ENCODE measurements around the gene IFNL4. TPM values are rescaled to one million over a fixed set of nuclear protein-coding genes. Genes with fewer than 3 reads are reported as not detected.
"Not testable (repeated sequence)": the region's sequence is repeated elsewhere in the genome, so short reads cannot be mapped to it uniquely, and the experiment has no call there.

Gene IFNL4
- not detected for total RNA-seq
- polyA plus RNA-seq, result under 1 TPM in 2 of 3 donors, not detected in 1; 0.11 to 0.17 TPM
- 0 to 0.17 (median 0) reads per million in 6 experiments for total RNA-seq

DNA sequence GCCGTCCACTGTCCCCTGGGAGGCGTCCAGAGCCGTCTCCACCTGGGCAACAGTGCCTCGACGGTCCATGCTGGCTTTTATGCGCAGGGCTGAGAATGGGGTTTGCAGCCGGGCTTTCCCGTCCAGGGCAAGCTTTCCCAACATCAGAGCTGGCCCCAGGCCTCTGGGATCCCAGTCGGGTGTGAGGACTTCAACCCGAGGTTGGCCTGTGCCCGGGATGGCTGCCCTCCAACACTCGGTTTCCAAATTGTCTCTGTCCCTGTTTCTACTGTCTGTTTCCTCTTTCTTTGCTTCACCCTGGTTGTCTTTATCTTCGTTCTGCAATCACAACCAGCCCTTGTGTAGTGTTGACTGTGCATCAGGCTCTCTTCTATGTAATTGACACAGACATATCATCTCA is at the start of gene IFNL4:
IFNL4 (minus strand) TSS at position 51 of the 400 bp plus-strand sequence.
- H3K4me3 Mint-ChIP-seq, result peak within 1 kb of the TSS in 7 of 10 donors; percentile 7 to 41 (median 26)
- peaks cover 2 to 14% (median 4%) of the 10 kb centered on the region in 5 donors for H3K27me3 Mint-ChIP-seq
- POLR2A ChIA-PET, result no interaction called here
- DNase-seq, result no peak
- H3K4me1 Mint-ChIP-seq, result peaks cover 3 to 14% (median 5%) of the 10 kb centered on the region in 4 donors
- H3K27ac Mint-ChIP-seq, result no peak within 1 kb of the TSS
- no peak for ATAC-seq
- no peaks in the 10 kb centered on the region for H3K9me3 Mint-ChIP-seq
- no peaks in the 10 kb centered on the region for H3K36me3 Mint-ChIP-seq

DNA sequence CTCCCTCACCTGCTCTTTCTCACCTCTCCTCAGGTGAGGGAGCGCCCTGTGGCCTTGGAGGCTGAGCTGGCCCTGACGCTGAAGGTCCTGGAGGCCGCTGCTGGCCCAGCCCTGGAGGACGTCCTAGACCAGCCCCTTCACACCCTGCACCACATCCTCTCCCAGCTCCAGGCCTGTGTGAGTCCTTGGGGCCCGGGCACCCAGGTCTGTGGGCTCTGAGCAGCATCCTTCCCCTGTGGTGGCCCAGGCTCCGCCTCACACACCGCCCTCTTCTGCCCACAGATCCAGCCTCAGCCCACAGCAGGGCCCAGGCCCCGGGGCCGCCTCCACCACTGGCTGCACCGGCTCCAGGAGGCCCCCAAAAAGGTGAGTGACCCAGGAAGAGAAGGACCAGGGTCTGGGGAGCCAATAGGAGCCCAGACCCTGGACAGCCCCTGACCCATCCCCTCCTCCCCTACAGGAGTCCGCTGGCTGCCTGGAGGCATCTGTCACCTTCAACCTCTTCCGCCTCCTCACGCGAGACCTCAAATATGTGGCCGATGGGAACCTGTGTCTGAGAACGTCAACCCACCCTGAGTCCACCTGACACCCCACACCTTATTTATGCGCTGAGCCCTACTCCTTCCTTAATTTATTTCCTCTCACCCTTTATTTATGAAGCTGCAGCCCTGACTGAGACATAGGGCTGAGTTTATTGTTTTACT is 49.4 kb upstream of the IFNL4 start:
- Mint-ChIP-seq H3K4me3 (peak overlapping the region; percentile 49 to 82 (median 68)), H3K36me3 (no peaks in the 10 kb centered on the region), H3K9me3 (no peaks in the 10 kb centered on the region), H3K27ac (peak overlapping the region in 8 of 10 donors; percentile 39 to 86 (median 75)), H3K27me3 (peaks cover 0 to 6% (median 2%) of the 10 kb centered on the region in 5 donors), H3K4me1 (peaks cover 14 to 27% (median 23%) of the 10 kb centered on the region in 4 donors)
- POLR2A ChIA-PET, result interaction anchor here (0.6 to 0.9 kb wide), 2 partner anchors 171 to 172 kb away, joined by 4 read pairs; no protein-coding TSS in a partner anchor
- DNase-seq (peak in 8 of 10 donors; percentile 9 to 74 (median 48)), ATAC-seq (peak; percentile 98 to 99)

DNA sequence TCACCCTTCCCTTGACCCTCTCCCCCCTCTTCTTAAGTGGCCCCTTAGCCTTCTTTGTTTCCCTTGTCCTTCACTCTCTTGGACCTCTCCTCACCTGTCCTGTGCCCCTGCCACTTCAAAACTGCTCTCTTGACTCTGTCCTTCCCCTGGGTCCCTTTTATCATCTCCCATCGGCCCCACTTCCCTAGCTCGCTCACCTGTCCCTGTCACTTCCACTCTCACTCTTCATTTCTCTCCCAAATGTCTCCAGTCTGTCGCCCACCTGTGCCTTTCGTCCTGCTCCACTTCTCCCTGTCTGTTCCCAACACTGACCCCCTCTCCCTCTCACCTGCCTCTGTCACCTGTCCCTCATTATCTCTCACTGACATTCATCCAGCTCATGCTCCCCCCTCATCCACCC is 48.2 kb upstream of the IFNL4 start:
- Mint-ChIP-seq H3K27ac (peak overlapping the region in 4 of 10 donors; percentile 53 to 79 (median 66)), H3K36me3 (no peaks in the 10 kb centered on the region), H3K4me3 (peak overlapping the region in 2 of 10 donors; percentile 8 to 23), H3K27me3 (peaks cover 0 to 6% (median 3%) of the 10 kb centered on the region in 5 donors), H3K9me3 (no peaks in the 10 kb centered on the region), H3K4me1 (peaks cover 14 to 27% (median 23%) of the 10 kb centered on the region in 4 donors)
- ATAC-seq, result no peak
- DNase-seq, result no peak
- POLR2A ChIA-PET, result no interaction called here

DNA sequence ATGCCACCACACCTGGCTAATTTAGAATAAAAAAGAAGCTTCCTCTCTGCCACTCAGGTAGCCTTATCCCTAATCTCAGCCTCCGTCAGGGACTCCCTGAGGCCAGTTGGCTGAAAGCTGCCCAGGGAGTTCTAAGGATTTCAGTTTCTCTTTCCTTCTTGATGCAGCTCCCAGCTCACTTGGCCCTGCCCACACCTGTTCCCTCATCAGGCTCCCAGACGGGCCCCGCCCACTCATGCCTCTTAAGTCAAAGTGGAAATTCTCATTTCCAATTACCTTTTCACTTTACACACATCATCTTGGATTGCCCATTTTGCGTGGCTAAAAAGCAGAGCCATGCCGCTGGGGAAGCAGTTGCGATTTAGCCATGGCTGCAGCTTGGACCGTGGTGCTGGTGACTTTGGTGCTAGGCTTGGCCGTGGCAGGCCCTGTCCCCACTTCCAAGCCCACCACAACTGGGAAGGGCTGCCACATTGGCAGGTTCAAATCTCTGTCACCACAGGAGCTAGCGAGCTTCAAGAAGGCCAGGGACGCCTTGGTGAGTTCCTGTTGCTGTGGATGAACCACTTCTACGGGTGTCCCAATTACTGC is 47.5 kb upstream of the IFNL4 start, which contains the start of gene IFNL1:
IFNL1 (plus strand) TSS at position 353 of the 591 bp plus-strand sequence; CDS start at position 368, 15 bp downstream.
- Mint-ChIP-seq H3K36me3 (no peaks in the 10 kb centered on the region), H3K27me3 (peaks cover 0 to 6% (median 3%) of the 10 kb centered on the region in 5 donors), H3K4me3 (peak within 1 kb of the TSS in 2 of 10 donors; percentile 8 to 23), H3K27ac (peak within 1 kb of the TSS in 4 of 10 donors; percentile 53 to 79 (median 66)), H3K4me1 (peaks cover 14 to 27% (median 23%) of the 10 kb centered on the region in 4 donors), H3K9me3 (no peaks in the 10 kb centered on the region)
- POLR2A ChIA-PET, result no interaction called here
- ATAC-seq (no peak), DNase-seq (no peak)

DNA sequence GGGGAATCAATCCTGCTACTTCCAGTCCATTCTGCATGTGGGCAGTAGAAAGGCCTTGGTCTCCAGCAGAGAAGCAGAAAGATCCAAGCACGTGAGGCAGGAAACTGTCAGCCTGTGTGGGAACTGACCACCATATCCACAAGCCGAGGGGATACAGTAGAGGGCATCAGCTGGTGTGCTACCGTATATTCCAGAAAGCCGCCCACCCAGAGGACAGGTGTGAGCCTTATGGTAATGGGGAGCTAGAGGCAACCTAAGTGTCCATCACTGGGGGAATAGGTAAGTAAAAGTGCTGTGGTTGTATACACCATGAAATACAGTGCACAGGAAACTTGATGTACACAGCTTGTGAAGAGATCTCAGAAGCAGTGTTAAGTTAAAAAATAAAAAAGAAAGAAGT is 44.7 kb upstream of the IFNL4 start:
- ATAC-seq (no peak), DNase-seq (no peak)
- Mint-ChIP-seq H3K9me3 (peaks cover 0 to 2% (median 0%) of the 10 kb centered on the region in 9 donors), H3K27ac (no peak overlapping the region), H3K27me3 (peaks cover 0 to 7% (median 3%) of the 10 kb centered on the region in 5 donors), H3K4me1 (peaks cover 10 to 19% (median 12%) of the 10 kb centered on the region in 4 donors), H3K36me3 (no peaks in the 10 kb centered on the region), H3K4me3 (no peak overlapping the region)
- POLR2A ChIA-PET, result no interaction called here

DNA sequence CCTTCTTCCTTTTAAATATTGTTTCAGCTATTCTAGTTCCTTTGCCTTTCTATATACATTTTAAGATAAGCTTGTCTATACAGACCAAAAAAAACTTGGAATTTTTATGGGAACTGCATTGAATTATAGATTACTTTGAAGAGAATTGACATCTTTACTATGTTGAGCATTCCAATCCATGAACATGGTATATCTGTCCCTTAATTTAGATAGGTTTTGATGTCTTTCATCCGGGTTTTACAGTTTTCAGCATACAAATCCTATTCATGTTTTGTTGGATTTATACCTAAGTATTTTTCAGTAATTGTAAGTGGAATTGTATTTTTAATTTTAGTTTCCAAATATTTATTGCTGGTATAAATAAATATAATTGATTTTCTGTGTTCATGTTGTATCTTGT is 35.4 kb upstream of the IFNL4 start:
- no peak for DNase-seq
- Mint-ChIP-seq H3K27ac (no peak overlapping the region), H3K9me3 (peaks cover 0 to 27% (median 4%) of the 10 kb centered on the region in 9 donors), H3K4me3 (no peak overlapping the region), H3K36me3 (peaks cover 0 to 10% (median 3%) of the 10 kb centered on the region in 3 donors), H3K4me1 (no peaks in the 10 kb centered on the region), H3K27me3 (peaks cover 0 to 4% (median 0%) of the 10 kb centered on the region in 5 donors)
- POLR2A ChIA-PET, result no interaction called here
- no peak for ATAC-seq

DNA sequence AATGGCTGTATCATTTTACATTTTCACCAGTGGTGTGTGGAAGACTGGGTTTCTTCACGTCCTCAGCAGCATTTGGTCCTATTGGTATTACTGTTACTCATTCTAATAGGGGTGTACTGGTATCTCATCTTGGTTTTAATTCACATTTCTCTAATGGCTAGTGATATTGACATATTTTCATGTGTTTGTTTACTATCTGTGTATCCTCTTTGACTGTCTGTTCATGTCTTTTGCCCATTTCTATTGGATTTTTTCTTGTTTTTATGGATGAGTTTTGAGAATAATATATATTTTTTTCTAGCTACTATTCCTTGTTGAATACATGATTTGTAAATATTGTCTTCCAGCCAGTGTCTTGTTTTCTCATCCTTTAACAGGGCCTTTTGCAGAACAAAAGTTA is 33.4 kb upstream of the IFNL4 start:
- Mint-ChIP-seq H3K27me3 (peaks cover 0 to 5% (median 2%) of the 10 kb centered on the region in 5 donors), H3K27ac (no peak overlapping the region), H3K36me3 (peaks cover 0 to 10% (median 3%) of the 10 kb centered on the region in 3 donors), H3K9me3 (peaks cover 0 to 27% (median 4%) of the 10 kb centered on the region in 9 donors), H3K4me1 (no peaks in the 10 kb centered on the region), H3K4me3 (no peak overlapping the region)
- no peak for DNase-seq
- ATAC-seq, result no peak
- POLR2A ChIA-PET, result no interaction called here

DNA sequence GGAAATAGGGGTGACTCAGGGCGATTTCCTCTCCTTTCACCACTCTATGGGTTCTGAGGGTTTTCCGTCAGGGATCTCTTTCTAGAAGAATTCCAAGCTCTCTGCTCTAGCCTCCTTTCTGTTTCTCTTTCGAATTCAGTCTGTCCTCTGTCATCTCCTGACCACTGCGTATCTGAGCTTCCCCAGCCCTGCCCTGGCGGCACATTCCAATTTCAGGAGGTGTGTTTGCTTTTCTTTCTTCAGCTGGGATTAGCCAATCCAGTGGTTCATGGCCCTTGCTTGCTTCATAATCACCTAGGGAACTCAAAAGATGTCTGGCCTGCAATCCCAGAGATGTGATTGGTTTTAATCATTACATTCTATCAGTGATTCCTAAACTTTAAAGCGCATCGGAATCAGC is 28.9 kb upstream of the IFNL4 start:
- H3K36me3 Mint-ChIP-seq, result peaks cover 0 to 5% (median 3%) of the 10 kb centered on the region in 3 donors
- no peak for DNase-seq

DNA sequence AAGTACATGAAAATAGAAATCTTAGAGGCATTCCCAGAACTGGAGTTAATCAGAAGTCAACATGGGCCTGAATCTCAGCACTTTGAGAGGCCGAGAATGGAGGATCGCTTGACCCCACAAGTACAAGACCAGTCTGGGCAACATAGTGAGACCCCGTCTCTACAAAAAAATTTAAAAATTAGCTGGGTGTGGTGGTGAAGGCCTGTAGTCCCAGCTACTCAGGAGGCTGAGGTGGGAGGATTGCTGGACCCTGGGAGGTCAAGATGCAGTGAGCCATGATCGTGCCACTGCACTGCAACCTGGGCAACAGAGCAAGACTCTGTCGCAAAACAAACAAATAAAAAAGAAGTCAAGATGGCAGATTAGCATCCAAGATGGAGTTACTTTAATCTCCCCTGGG is 28.1 kb upstream of the IFNL4 start:
- Mint-ChIP-seq H3K4me3 (no peak overlapping the region), H3K27me3 (peaks cover 0 to 5% (median 2%) of the 10 kb centered on the region in 5 donors), H3K27ac (no peak overlapping the region), H3K36me3 (no peaks in the 10 kb centered on the region), H3K9me3 (peaks cover 0 to 8% (median 0%) of the 10 kb centered on the region in 9 donors), H3K4me1 (no peaks in the 10 kb centered on the region)
- no peak for DNase-seq
- no peak for ATAC-seq
- POLR2A ChIA-PET, result no interaction called here

More for the DNA sequence above, 28.9 kb upstream of the IFNL4 start:
- ATAC-seq, result no peak
- no peak overlapping the region for H3K4me3 Mint-ChIP-seq
- peaks cover 0 to 5% (median 2%) of the 10 kb centered on the region in 5 donors for H3K27me3 Mint-ChIP-seq
- peaks cover 0 to 15% (median 4%) of the 10 kb centered on the region in 9 donors for H3K9me3 Mint-ChIP-seq
- H3K4me1 Mint-ChIP-seq, result no peaks in the 10 kb centered on the region
- H3K27ac Mint-ChIP-seq, result no peak overlapping the region
- POLR2A ChIA-PET, result no interaction called here

DNA sequence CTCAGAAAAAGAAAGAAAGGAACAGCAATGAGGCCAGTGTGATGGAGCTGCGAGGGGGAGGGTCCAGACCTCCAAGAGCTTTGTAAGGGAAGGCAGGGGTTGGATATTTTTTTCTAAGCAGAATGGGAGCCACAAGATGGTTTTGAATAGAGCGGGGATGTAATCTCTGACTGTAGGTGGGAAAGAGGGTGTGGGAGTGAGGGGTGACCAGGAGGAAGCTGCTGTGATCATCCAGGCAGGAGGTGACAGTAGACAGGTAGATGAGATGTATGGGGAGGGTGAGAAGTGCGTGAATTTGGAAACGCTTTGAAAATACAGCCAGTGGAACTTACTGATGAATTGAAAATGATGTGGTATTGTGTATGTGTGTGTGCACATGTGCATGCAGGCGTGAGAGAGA is 26.9 kb upstream of the IFNL4 start:
- Mint-ChIP-seq H3K27me3 (peaks cover 3 to 11% (median 4%) of the 10 kb centered on the region in 5 donors), H3K27ac (peak overlapping the region in 1 of 10 donors; percentile 45), H3K4me1 (no peaks in the 10 kb centered on the region), H3K4me3 (no peak overlapping the region), H3K9me3 (peaks cover 0 to 4% (median 0%) of the 10 kb centered on the region in 9 donors), H3K36me3 (no peaks in the 10 kb centered on the region)
- POLR2A ChIA-PET, result no interaction called here
- DNase-seq (no peak), ATAC-seq (no peak)

DNA sequence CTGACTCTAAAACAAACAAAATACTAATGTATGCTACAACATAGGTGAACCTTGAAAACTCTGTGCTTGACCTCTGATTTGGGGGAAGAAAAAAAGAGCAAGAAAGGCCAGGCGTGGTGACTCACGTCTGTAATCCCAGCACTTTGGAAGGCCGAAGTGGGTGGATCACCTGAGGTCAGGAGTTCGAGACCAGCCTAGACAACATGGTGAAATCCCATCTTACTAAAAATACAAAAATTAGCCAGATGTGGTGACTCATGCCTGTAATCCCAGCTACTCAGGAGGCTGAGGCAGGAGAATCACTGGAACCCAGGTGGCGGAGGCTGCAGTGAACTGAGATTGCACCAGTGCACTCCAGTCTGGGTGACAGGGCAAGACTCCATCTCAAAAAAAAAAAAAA is 25.2 kb upstream of the IFNL4 start:
- H3K4me1 Mint-ChIP-seq, H3K36me3 Mint-ChIP-seq, DNase-seq, POLR2A ChIA-PET, H3K4me3 Mint-ChIP-seq, H3K27ac Mint-ChIP-seq, ATAC-seq, H3K9me3 Mint-ChIP-seq: not testable (repeated sequence)
- peaks cover 6 to 25% (median 9%) of the 10 kb centered on the region in 5 donors for H3K27me3 Mint-ChIP-seq

DNA sequence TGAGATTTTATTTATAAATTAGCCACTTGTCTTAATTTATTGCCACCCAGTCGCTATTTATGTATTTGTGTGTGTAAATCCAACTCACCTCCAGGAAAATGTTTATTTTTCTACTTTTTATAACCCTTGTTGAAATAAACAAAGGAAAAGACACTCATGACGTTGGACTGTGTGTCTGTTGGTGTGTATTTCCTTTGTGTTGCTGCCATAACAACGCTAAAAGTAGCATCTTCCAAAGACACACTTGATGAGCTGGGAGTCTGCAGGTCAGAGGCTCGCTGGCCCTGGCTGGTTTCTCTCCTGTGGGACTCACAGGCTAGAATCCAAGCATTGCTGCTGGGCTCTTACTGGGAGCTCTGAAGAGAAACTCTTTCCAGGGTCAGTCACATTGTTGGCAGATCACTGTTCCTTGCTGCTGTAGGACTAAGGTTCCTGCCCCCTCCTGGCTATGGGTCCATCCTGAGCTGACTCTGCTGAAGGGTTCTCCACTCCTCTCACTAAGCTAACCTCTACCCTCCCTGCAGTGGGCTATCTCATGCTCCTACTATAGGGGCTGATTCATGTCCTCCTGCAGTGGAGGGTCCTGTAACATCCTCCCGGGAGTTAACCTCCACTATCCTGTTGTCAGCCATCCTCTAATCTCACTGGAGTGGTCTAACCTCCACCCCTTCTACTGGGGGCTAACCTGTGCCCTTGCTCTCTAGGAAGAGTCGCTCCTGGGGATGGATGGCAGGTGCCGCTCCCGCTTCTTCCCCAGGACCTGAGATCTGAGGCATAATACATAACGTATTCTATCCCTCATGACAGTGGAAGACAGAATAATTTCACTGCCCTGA is 21.6 kb upstream of the IFNL4 start:
- Mint-ChIP-seq H3K36me3 (no peaks in the 10 kb centered on the region), H3K27ac (peak overlapping the region in 1 of 10 donors; percentile 46), H3K9me3 (no peaks in the 10 kb centered on the region), H3K27me3 (peaks cover 5 to 27% (median 9%) of the 10 kb centered on the region in 5 donors), H3K4me3 (no peak overlapping the region), H3K4me1 (peaks cover 0 to 2% (median under 1%) of the 10 kb centered on the region in 4 donors)
- DNase-seq (no peak), ATAC-seq (no peak)
- POLR2A ChIA-PET, result interaction anchor here (0.5 kb wide), 1 partner anchor 301 kb away, joined by 3 read pairs; no protein-coding TSS in a partner anchor

All from naive thymus-derived CD8-positive, alpha-beta T cell (primary cell).